ENCODE data around the gene ZBTB43. TPM values are rescaled to one million over a fixed set of nuclear protein-coding genes. Genes with fewer than 3 reads are reported as not detected.

The ZBTB43 gene
- total RNA-seq, 1 donor from 2014 or later: 21.9 TPM

DNA sequence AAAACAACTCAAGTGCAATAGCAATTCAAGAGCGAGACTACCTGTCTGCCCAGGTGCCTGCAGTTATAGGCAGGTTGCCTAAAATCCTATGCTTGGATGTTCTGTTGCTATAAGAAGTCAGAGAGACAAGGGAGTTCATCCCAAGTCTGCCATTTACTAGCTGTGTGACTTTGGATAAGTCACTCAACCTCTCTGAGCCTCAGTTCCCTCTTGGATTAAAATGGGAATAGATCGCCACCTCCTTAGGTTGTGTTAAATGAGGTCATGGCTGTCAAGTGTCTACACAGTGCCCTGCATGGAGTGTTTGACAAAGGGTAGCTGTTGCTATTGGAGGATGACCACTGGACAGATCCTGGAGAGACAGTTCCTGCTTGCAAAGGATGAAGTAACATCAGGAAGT lies 54.3 kb downstream of the ZBTB43 start:
- DNase-seq (ENCODE audit: low read depth) (no peak), FAIRE-seq (no peak)
- Histone ChIP-seq H3K27me3 (ENCODE audit: control insufficient read depth, insufficient read depth, low read length) (no peaks in the 10 kb centered on the region), H3K36me3 (ENCODE audit: control insufficient read depth, insufficient read depth, low read length) (no peaks in the 10 kb centered on the region), H3K4me3 (ENCODE audit: low read depth, low read length) (no peak overlapping the region)
- TF ChIP-seq, protein P1, sequence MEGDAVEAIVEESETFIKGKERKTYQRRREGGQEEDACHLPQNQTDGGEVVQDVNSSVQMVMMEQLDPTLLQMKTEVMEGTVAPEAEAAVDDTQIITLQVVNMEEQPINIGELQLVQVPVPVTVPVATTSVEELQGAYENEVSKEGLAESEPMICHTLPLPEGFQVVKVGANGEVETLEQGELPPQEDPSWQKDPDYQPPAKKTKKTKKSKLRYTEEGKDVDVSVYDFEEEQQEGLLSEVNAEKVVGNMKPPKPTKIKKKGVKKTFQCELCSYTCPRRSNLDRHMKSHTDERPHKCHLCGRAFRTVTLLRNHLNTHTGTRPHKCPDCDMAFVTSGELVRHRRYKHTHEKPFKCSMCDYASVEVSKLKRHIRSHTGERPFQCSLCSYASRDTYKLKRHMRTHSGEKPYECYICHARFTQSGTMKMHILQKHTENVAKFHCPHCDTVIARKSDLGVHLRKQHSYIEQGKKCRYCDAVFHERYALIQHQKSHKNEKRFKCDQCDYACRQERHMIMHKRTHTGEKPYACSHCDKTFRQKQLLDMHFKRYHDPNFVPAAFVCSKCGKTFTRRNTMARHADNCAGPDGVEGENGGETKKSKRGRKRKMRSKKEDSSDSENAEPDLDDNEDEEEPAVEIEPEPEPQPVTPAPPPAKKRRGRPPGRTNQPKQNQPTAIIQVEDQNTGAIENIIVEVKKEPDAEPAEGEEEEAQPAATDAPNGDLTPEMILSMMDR (IDR thresholded peaks at IDR 0.05; ENCODE audit: insufficient read depth, low read length, severe bottlenecking): no peak

DNA sequence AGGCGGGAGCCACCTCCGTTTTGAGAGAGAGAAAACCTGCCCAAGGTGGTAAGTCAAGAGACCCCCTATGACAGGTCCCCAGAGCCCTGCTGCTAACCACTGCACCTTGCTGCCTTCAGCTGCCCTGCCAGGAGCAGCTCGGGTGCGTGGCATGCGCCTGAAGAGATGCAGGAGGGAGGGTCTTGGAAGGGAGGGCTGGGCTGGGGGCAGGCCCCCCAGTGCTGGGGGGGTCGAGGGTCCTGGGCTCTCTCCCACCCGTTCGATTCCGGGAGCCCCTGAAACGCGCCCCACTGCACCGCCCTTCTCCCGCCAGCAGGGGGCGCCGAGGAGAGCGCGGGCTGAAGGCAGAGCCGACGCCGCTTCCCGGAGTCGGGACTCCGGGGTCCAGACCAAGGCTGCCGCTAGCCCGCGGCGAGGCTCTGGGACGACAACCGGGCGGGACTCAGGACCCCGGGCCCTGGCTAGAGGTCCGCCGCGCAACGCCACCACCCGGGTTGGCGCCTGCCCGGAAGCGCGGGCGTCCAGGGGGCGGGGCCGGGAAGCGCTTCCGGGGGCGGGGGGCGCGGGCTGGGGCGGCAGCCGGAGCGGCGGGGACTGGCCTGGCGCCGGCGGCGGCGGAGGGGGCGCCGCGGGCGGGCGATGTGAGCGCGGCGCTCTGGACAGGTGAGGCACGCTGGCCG lies 55.4 kb downstream of the ZBTB43 start, which contains the start of gene ZBTB34:
TSS of gene ZBTB34 (plus strand) at position 563 of the 680 bp plus-strand sequence. CDS start 18,761 bp downstream, outside the sequence.
- TF ChIP-seq, protein P1 (IDR thresholded peaks at IDR 0.05; ENCODE audit: insufficient read depth, low read length, severe bottlenecking): peak; percentile 99
- H3K36me3 ChIP-seq (ENCODE audit: control insufficient read depth, insufficient read depth, low read length): peaks cover 1% of the 10 kb centered on the region
- FAIRE-seq (no peak), DNase-seq (ENCODE audit: low read depth) (no peak)
- H3K4me3 ChIP-seq (ENCODE audit: low read depth, low read length): peak within 1 kb of the TSS; percentile 69
- no peaks in the 10 kb centered on the region for H3K27me3 ChIP-seq (ENCODE audit: control insufficient read depth, insufficient read depth, low read length)

DNA sequence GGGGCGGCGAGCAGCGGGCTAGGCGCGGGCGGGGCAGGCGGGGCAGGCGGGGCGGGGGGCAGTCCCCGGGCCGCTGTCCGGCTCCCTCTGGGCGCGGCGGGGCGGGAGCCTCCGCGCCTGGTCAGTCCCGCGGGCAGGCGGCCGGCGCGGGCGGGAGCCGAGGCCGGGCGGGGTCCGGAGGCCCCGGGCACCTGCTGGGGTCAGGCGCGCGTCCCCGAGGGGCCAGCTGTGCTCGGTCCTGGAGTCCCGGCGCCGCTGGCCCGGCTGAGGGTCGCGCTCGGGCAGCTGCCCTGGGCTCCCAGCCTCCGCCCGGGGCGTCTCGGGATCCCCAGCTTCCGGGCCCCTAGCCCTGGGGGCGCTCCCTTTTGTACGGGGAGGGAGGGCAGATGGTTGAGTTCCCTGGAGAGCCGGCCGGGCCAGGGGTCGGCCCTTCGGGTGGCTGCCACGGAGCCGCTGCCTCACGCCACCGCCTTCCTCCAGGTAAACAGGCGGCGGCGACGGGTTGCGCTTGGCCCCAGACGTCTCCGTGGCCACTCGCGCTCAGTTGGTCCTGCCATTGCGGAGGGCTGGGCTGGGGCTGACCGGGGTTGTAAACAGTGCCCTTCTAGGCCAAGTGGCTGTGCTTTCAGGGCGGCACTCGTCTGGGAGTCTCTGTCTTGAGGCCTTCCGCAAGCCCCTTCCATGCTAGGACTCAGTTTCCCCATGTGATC lies 56.1 kb downstream of the ZBTB43 start:
- TF ChIP-seq, protein P1 (IDR thresholded peaks at IDR 0.05; ENCODE audit: insufficient read depth, low read length, severe bottlenecking): no peak
- DNase-seq (ENCODE audit: low read depth) (no peak), FAIRE-seq (no peak)
- H3K36me3 ChIP-seq (ENCODE audit: control insufficient read depth, insufficient read depth, low read length): peaks cover 1% of the 10 kb centered on the region
- peak overlapping the region; percentile 69 for H3K4me3 ChIP-seq (ENCODE audit: low read depth, low read length)
- no peaks in the 10 kb centered on the region for H3K27me3 ChIP-seq (ENCODE audit: control insufficient read depth, insufficient read depth, low read length)

DNA sequence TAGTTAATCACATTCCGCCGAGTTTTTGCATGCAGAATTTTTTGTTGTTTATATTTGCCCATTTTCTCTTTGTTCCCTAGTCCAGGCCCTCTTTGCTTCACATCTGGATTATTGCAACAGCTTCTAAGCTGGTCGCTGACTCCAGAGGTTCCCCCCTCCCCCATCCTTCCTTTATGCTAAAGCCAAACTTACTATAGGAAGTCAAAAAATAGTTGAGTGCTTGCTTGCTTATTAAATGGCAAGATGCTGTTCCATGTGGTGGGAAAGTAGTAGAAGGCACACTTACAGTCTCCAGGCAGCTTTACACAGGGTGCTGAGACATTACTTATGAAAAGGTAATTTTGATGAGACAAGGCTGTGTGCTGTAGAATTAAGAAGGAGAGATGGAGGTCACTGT lies 56.9 kb downstream of the ZBTB43 start:
- TF ChIP-seq, protein P1 (IDR thresholded peaks at IDR 0.05; ENCODE audit: insufficient read depth, low read length, severe bottlenecking): no peak
- Histone ChIP-seq H3K36me3 (ENCODE audit: control insufficient read depth, insufficient read depth, low read length) (peaks cover 1% of the 10 kb centered on the region), H3K27me3 (ENCODE audit: control insufficient read depth, insufficient read depth, low read length) (no peaks in the 10 kb centered on the region), H3K4me3 (ENCODE audit: low read depth, low read length) (peak overlapping the region; percentile 69)
- DNase-seq (ENCODE audit: low read depth): peak; percentile 46
- no peak for FAIRE-seq

DNA sequence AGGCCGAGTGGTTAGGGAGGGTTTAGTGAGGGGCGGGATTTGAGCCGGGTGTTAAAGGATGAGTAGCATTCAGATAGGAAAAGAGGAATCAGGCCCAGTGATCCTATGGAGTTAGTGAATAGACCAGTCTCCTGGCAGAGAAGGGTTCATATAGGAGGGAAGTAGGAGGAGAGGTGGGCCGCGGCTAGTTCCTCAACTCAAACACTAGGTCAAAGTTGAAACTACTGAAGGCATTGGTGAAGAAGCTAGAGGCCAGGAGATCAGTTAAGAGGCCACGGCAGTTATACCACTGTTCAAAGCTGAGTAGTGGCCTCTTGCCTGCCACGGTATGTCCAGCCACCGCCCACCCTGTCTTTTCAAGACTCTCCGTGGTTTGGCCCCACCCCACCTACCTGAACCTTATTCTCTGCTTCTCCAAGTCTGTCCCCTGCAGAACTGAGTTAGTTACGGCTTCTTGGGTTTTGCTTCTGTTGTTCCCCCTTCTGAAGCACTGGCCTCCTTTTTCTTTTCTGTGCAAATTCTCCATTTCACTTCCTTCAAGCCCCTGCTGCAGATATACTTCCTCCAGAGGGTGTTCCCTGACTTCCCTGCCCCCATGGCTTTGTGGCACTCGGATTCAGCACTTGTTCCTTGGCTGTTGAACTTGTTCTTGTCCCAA lies 57.4 kb downstream of the ZBTB43 start:
- Histone ChIP-seq H3K36me3 (ENCODE audit: control insufficient read depth, insufficient read depth, low read length) (peaks cover 2% of the 10 kb centered on the region), H3K4me3 (ENCODE audit: low read depth, low read length) (peak overlapping the region; percentile 16), H3K27me3 (ENCODE audit: control insufficient read depth, insufficient read depth, low read length) (no peaks in the 10 kb centered on the region)
- TF ChIP-seq, protein P1 (IDR thresholded peaks at IDR 0.05; ENCODE audit: insufficient read depth, low read length, severe bottlenecking): no peak
- FAIRE-seq (no peak), DNase-seq (ENCODE audit: low read depth) (no peak)
